HG03097 (cell line): Measurements from ENCODE around the gene EIF4G1.

Experiments used
- ATAC-seq: cut with Tn5 transposase; IDR thresholded peaks from one replicate; pipeline ENCODE4 v1.9.1; 2021; ENCODE audit not compliant: unreplicated experiment, low FRiP score

The EIF4G1 gene

GRCh38 chr3:184361932-184362667, 47.7 kb downstream of the EIF4G1 start:
- peak; percentile 3 for ATAC-seq

- ATAC-seq: peak; percentile 81
Measured at GRCh38 chr3:184362668-184363546, 48.5 kb downstream of the EIF4G1 start.

GRCh38 chr3:184366619-184367289, 52.3 kb downstream of the EIF4G1 start:
- no peak for ATAC-seq

DNA sequence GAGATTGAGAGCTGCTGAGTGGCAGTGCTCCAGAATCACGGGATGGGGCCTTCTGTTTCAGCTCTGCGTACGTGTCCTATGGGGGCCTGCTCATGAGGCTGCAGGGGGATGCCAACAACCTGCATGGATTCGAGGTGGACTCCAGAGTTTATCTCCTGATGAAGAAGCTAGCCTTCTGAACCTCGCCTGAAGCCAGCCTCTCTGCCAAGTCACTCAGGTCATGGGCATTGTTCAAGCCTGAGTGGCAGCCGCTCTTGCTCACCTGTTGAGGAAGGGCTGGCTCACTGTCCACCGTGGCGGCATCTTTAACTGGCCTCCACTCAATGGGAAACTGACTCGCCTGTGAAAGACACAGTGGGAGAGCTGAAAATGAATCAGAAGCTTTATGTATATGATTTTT, 53.7 kb downstream of the EIF4G1 start:
- ATAC-seq: no peak

- ATAC-seq: no peak
Measured at GRCh38 chr3:184368586-184369183, 54.3 kb downstream of the EIF4G1 start.

- ATAC-seq: peak; percentile 74
Measured at GRCh38 chr3:184371570-184372018, 57.2 kb downstream of the EIF4G1 start.

DNA sequence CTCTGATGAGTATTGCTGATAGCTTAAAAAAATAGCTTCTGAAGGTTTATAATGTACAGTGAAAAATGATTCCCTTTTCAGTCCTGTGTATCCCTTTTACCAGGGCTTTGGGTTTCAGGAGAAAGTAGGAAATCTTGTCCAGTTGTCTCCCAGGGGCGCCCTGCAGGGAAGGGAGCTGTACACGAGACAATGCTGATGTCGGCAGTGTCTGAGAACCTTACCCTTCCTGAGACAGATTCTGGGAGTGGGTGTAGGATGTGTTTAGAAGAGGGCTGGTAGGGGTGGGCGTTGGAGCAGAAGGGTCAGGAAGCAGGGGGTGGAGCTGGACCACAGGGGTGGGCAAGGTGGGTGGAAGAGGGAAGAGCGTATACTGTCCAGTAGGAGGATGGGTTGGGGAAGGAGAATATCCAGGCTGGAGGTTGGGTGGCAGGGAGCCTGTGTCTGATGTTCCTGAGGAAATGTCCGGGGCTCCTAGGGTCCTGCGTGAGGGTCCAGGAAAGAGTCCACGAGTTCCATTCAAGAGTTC, 58.0 kb downstream of the EIF4G1 start:
- no peak for ATAC-seq

GRCh38 chr3:184372911-184373310, 58.5 kb downstream of the EIF4G1 start:
- ATAC-seq: no peak

GRCh38 chr3:184373422-184373821, 59.0 kb downstream of the EIF4G1 start:
- ATAC-seq: no peak

DNA sequence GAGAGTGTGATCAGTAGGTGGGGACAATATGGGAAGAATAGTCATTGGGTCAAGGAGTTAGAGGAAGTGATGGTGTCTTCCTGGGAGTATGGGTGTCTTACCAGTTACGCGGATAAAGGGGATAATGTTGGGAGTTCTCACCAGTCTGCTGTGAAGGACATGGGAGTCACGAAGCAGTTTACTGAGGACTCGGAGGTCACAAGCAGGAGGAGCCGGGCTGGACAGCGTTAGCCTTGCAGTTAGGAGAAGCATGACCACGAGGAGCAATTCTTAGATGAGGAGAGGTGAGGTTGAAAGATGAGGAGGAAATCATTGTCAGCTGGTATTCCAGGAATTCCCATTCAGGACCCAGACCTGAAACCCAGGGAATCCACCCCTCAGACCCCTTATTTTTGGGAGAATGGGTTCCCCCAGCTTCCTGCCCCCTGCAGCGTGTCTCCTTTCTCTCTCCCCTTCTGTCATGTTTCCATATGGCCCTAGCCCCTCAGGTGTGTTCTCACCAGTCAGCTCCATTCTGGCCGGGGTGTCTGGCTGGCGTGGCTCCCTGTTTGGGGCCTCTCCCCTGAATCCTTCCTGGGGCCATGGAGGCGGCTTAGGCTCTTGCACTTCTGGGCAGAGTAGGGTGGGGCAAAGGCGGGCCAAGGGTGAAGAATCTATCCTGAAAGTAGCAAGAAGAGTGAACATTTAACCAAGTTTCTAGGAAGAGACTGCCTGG, 61.5 kb downstream of the EIF4G1 start:
- no peak for ATAC-seq

- ATAC-seq: no peak
Measured at GRCh38 chr3:184377374-184377773, 63.0 kb downstream of the EIF4G1 start.

DNA sequence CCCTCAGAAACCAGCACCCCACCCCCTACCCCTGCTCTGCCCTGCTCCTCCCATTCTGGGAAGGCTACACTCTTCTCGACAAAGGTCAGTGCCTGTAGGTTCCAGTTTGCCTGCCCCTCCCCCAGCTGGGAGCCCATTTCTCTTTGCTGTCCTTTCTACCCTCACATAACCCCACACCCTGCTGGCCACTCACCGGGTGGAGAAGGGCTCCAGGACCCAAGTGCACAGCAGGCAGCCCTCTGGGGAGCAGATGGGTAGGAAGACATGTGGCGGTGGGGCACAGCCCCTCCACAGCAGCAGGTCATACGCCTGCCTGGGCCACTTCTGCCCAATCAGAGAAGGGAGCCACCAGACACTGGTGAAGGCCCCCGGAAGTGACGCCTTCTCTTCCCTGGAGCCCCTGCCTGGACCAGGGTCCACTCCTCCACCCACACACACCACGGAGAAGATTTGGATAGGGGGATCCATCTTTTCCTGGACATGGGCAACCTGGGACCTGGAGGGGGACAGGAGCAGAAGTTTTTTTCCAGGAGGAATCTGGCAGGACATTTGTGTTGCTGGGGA, 63.6 kb downstream of the EIF4G1 start, which contains the start of gene THPO:
THPO (minus strand) TSS at position 326 of the 564 bp plus-strand sequence. CDS start 1,948 bp downstream, outside the sequence.
- no peak for ATAC-seq

GRCh38 chr3:184378651-184379357, 64.4 kb downstream of the EIF4G1 start:
- no peak for ATAC-seq

- no peak for ATAC-seq
Measured at GRCh38 chr3:184379358-184380184, 65.2 kb downstream of the EIF4G1 start, which contains the start of gene CHRD. Gene CHRD (plus strand): TSS chr3:184380054. CDS start chr3:184380319, 265 bp downstream.

GRCh38 chr3:184380185-184380626, 65.8 kb downstream of the EIF4G1 start:
- ATAC-seq: no peak

DNA sequence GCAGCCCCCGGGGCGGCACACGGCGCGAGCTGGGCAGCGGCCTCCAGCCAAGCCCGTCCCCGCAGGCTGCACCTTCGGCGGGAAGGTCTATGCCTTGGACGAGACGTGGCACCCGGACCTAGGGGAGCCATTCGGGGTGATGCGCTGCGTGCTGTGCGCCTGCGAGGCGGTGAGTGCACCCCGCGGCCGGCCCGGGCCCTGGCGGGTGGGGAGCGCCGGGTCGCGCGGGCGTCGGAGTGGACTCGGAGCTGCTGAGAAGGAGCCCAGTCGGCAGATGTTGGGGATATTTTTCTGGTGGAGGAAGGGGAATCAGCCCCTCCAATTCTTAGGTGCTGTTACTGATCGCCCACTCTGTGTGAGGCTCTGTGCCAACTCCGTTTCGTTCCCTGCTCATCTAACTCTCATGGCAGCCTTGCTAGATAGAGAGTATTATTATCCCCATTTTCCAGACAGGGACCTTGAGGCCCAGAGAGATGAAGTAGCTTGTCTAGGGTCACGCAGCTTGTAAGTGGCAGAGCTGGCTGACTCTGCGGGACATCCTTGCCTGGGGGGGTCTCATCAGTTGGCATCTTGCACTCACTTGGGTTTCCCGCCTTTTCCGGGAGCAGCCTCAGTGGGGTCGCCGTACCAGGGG, 66.3 kb downstream of the EIF4G1 start:
- ATAC-seq: no peak
